Body of pancreas (tissue), 4 donors: ENCODE measurements around the gene MXRA7. TPM values are rescaled to one million over a fixed set of nuclear protein-coding genes. Genes with fewer than 3 reads are reported as not detected.
"Not testable (repeated sequence)": the region's sequence is repeated elsewhere in the genome, so short reads cannot be mapped to it uniquely, and the experiment has no call there.

Source experiments
- ATAC-seq: fragments of 150-250 bp; one replicate; pipeline ENCODE4 v1.9.1; 2016
- DNase-seq, 4 donors: peaks; one replicate each; pipeline ENCODE4 v3.0.0-alpha.2; 2019
- H3K27ac ChIP-seq, 4 donors: fragments of 200-600 bp; sonication (generic); 1 replicate in 3 of 4; 2 replicates in 1 of 4; pipeline versions ENCODE4 v1.5.1 to v1.6.1; 2016 to 2019; ENCODE audit warnings: mild to moderate bottlenecking in 1 of 4, mixed read lengths in 1 of 4, moderate library complexity in 1 of 4
- H3K27me3 ChIP-seq, 2 donors: fragments of 200-600 bp; sonication (generic); one replicate each; pipeline ENCODE4 v1.6.0; 2016; ENCODE audit warnings: mild to moderate bottlenecking in 1 of 2
- H3K36me3 ChIP-seq, 2 donors: fragments of 200-600 bp; sonication (generic); replicated peaks in 1 of 2; 2 replicates each; pipeline ENCODE4 v1.5.1; 2016; ENCODE audit warnings: low read depth in 2 of 2; ENCODE audit not compliant: insufficient read depth in 1 of 2
- H3K4me1 ChIP-seq: fragments of 200-600 bp; sonication (generic); one replicate; pipeline ENCODE4 v1.6.0; 2016
- H3K4me3 ChIP-seq, 2 donors: fragments of 200-600 bp; sonication (generic); 1 replicate in 1 of 2; 2 replicates in 1 of 2; pipeline ENCODE4 v1.5.1; 2016 to 2019
- H3K9me3 ChIP-seq, 3 donors: fragments of 200-600 bp; sonication (generic); 1 replicate in 2 of 3; 2 replicates in 1 of 3; pipeline ENCODE4 v1.5.1; 2016
- CTCF ChIP-seq, 7 experiments: fragments of 450-650 bp in 4 of 7; fragments of 200-600 bp in 3 of 7; sonication (generic) in 3 of 7; IDR thresholded peaks; one replicate each; pipeline ENCODE4 v1.5.1; 2016 to 2019; ENCODE audit warnings: antibody characterized with exemption in 7 of 7
- POLR2A ChIP-seq, 3 donors: fragments of 450-650 bp; IDR thresholded peaks; one replicate each; pipeline ENCODE4 v1.6.1; 2016; ENCODE audit warnings: antibody characterized with exemption in 3 of 3, mild to moderate bottlenecking in 2 of 3
- WGBS, 2 donors: methylation state at CpG; one replicate each; pipeline ENCODE4 v1.1.5; 2017; 5-methylcytosine and 5-hydroxymethylcytosine counted together
- intact Hi-C: fragments of 100-400 bp; cut with DNase I; formaldehyde crosslinking; loops from one replicate; pipeline ENCODE4 v1.15.1; 2023
- total RNA-seq, 2 donors: library from RNA; depleted of rRNA; stranded (reverse); fragments of >200 nt; gene quantifications; one replicate each; pipeline ENCODE4 v1.1.0, GENCODE V29; 2016

MXRA7 gene
- total RNA-seq, 2 donors from 2014 or later = 71.9 to 87.4 TPM

GRCh38 chr17:76638263-76638662 is 72.5 kb downstream of the MXRA7 start:
- ATAC-seq (no peak), DNase-seq (no peak)
- WGBS, 2 donors = 85 to 94% methylated on average over 10 of the region's 10 CpGs
- no peak overlapping the region for H3K27ac ChIP-seq
- no peaks in the 10 kb centered on the region for H3K27me3 ChIP-seq
- H3K4me1 ChIP-seq = peaks cover 15% of the 10 kb centered on the region
- no peaks in the 10 kb centered on the region for H3K9me3 ChIP-seq
- TF ChIP-seq POLR2A (IDR thresholded peaks at IDR 0.05) (no peak), CTCF (IDR thresholded peaks at IDR 0.05) (no peak)
- H3K4me3 ChIP-seq = no peak overlapping the region
- intact Hi-C loops = no loop called here
- H3K36me3 ChIP-seq = no peaks in the 10 kb centered on the region

- H3K36me3 ChIP-seq, H3K9me3 ChIP-seq, ATAC-seq, DNase-seq, H3K27me3 ChIP-seq, H3K4me3 ChIP-seq, H3K27ac ChIP-seq, intact Hi-C loops: not testable (repeated sequence)
- H3K4me1 ChIP-seq = peaks cover 11% of the 10 kb centered on the region
- WGBS, 2 donors = 83 to 89% methylated on average over 16 to 21 of the region's 27 CpGs
Observed at GRCh38 chr17:76636486-76637206, 74.1 kb downstream of the MXRA7 start.

- ATAC-seq (no peak), DNase-seq (no peak)
- no peaks in the 10 kb centered on the region for H3K36me3 ChIP-seq
- no peak overlapping the region for H3K4me3 ChIP-seq
- 83 to 84% methylated on average over 8 of the region's 8 CpGs for WGBS, 2 donors
- TF ChIP-seq POLR2A (IDR thresholded peaks at IDR 0.05) (no peak), CTCF (IDR thresholded peaks at IDR 0.05) (no peak)
- H3K27me3 ChIP-seq = no peaks in the 10 kb centered on the region
- H3K27ac ChIP-seq = no peak overlapping the region
- H3K9me3 ChIP-seq = no peaks in the 10 kb centered on the region
- H3K4me1 ChIP-seq = peaks cover 2% of the 10 kb centered on the region
- intact Hi-C loops = no loop called here
Observed at GRCh38 chr17:76635659-76636360, 75.0 kb downstream of the MXRA7 start.

GRCh38 chr17:76635039-76635438 is 75.7 kb downstream of the MXRA7 start:
- WGBS, 2 donors = 84 to 91% methylated on average over 5 of the region's 5 CpGs
- intact Hi-C loops = no loop called here

More at GRCh38 chr17:76635039-76635438, 75.7 kb downstream of the MXRA7 start:
- no peaks in the 10 kb centered on the region for H3K9me3 ChIP-seq
- H3K27me3 ChIP-seq = no peaks in the 10 kb centered on the region
- no peak overlapping the region for H3K27ac ChIP-seq
- H3K4me1 ChIP-seq = no peaks in the 10 kb centered on the region
- TF ChIP-seq CTCF (IDR thresholded peaks at IDR 0.05) (no peak), POLR2A (IDR thresholded peaks at IDR 0.05) (no peak)
- ATAC-seq (no peak), DNase-seq (no peak)
- H3K36me3 ChIP-seq = no peaks in the 10 kb centered on the region
- no peak overlapping the region for H3K4me3 ChIP-seq
